Hippocampal formation (tissue), 2 donors: ENCODE results near the gene CCM2L.

Experiments used
- DNase-seq, 2 donors: peaks; one replicate each; lab custom pipeline; 2025; lab: John Stamatoyannopoulos, UW

The CCM2L gene

GRCh38 chr20:32056708-32057483 lies 46.7 kb downstream of the CCM2L start:
- no peak for DNase-seq

- DNase-seq, result no peak
Observed at GRCh38 chr20:32057656-32058184, 47.5 kb downstream of the CCM2L start.

- no peak for DNase-seq
Observed at GRCh38 chr20:32059189-32059588, 49.0 kb downstream of the CCM2L start.

- DNase-seq, result peak; percentile 27 to 38
Observed at GRCh38 chr20:32062776-32063170, 52.5 kb downstream of the CCM2L start.

GRCh38 chr20:32063695-32064094 lies 53.5 kb downstream of the CCM2L start:
- DNase-seq, result no peak

GRCh38 chr20:32064667-32065066 lies 54.4 kb downstream of the CCM2L start:
- no peak for DNase-seq

- DNase-seq, result no peak
Observed at GRCh38 chr20:32067234-32067821, 57.1 kb downstream of the CCM2L start.

GRCh38 chr20:32068174-32068573 lies 57.9 kb downstream of the CCM2L start:
- DNase-seq, result no peak

GRCh38 chr20:32069711-32070110 lies 59.5 kb downstream of the CCM2L start:
- DNase-seq, result no peak

GRCh38 chr20:32070282-32070681 lies 60.0 kb downstream of the CCM2L start:
- DNase-seq, result no peak

- DNase-seq, result no peak
Observed at GRCh38 chr20:32070690-32071213, 60.5 kb downstream of the CCM2L start.

- DNase-seq, result no peak
Observed at GRCh38 chr20:32071395-32072167, 61.3 kb downstream of the CCM2L start.

GRCh38 chr20:32072168-32072750 lies 62.0 kb downstream of the CCM2L start:
- DNase-seq, result no peak

GRCh38 chr20:32075534-32075933 lies 65.3 kb downstream of the CCM2L start:
- DNase-seq, result no peak

- peak in 1 of 2 donors; percentile 1 for DNase-seq
Observed at GRCh38 chr20:32077190-32077589, 67.0 kb downstream of the CCM2L start.

GRCh38 chr20:32078322-32078721 lies 68.1 kb downstream of the CCM2L start:
- DNase-seq, result no peak

GRCh38 chr20:32078791-32079190 lies 68.6 kb downstream of the CCM2L start:
- no peak for DNase-seq

- no peak for DNase-seq
Observed at GRCh38 chr20:32079655-32080109, 69.4 kb downstream of the CCM2L start.

- DNase-seq, result no peak
Observed at GRCh38 chr20:32080783-32081182, 70.5 kb downstream of the CCM2L start.
